DMS153 treated with DMSO at 0.1 percent for 48 hours (cell line): ENCODE data around the gene PLA2R1.

ENCODE experiments used
- DNase-seq: peaks from one replicate; lab custom pipeline; 2025; ENCODE audit not compliant: unreplicated experiment; lab: John Stamatoyannopoulos, UW

Gene PLA2R1

GRCh38 chr2:159897720-159898119, 164.7 kb downstream of the PLA2R1 start:
- no peak for DNase-seq

- DNase-seq = no peak
These were observed 165.3 kb downstream of the PLA2R1 start for GRCh38 chr2:159897081-159897480.

- DNase-seq = no peak
These were observed 167.0 kb downstream of the PLA2R1 start for GRCh38 chr2:159895258-159896065.

- DNase-seq = no peak
These were observed 168.1 kb downstream of the PLA2R1 start for GRCh38 chr2:159894145-159894838.

- no peak for DNase-seq
These were observed 169.2 kb downstream of the PLA2R1 start for GRCh38 chr2:159892990-159893810.

GRCh38 chr2:159891917-159892730, 170.3 kb downstream of the PLA2R1 start:
- DNase-seq = no peak

GRCh38 chr2:159891267-159891588, 171.2 kb downstream of the PLA2R1 start:
- no peak for DNase-seq

- no peak for DNase-seq
These were observed 171.7 kb downstream of the PLA2R1 start for GRCh38 chr2:159890551-159891266.

- no peak for DNase-seq
These were observed 180.2 kb downstream of the PLA2R1 start for GRCh38 chr2:159882130-159882745.
